HG03095 (cell line): ENCODE results near the gene HAGH.
A peak's percentile ranks its signal among the peaks of the same experiment; 100 is the strongest.

Experiments used
- ATAC-seq: cut with Tn5 transposase; IDR thresholded peaks from one replicate; pipeline ENCODE4 v1.9.1; 2021; ENCODE audit warnings: moderate library complexity; ENCODE audit not compliant: unreplicated experiment

HAGH gene

DNA sequence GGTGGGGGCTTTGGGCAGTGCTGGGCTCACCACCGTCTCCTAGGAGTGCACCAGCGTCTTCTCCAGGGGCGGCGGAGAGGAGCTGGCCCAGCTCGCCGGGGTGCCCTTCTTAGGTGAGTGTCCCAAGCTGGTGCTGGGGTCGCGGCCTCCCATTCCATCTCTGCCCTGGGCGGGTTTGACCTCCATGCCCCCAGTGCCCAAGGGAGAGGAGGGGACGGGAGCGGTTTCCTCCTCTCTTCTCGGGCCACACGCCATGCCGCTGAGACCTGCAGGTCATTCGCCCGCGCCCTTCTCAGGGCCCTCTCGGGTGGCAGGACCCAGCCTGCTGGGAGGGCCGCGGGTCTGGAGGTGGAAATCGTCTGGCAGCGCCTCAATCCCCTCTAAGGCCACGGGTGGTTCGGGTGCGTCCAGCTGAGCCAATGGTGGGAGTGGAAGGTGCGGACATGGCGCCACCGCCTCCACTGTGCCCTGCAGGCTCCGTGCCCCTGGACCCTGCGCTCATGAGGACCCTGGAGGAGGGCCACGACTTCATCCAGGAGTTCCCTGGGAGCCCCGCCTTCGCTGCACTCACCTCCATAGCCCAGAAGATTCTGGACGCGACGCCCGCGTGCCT is 38.4 kb downstream of the HAGH start:
- no peak for ATAC-seq

DNA sequence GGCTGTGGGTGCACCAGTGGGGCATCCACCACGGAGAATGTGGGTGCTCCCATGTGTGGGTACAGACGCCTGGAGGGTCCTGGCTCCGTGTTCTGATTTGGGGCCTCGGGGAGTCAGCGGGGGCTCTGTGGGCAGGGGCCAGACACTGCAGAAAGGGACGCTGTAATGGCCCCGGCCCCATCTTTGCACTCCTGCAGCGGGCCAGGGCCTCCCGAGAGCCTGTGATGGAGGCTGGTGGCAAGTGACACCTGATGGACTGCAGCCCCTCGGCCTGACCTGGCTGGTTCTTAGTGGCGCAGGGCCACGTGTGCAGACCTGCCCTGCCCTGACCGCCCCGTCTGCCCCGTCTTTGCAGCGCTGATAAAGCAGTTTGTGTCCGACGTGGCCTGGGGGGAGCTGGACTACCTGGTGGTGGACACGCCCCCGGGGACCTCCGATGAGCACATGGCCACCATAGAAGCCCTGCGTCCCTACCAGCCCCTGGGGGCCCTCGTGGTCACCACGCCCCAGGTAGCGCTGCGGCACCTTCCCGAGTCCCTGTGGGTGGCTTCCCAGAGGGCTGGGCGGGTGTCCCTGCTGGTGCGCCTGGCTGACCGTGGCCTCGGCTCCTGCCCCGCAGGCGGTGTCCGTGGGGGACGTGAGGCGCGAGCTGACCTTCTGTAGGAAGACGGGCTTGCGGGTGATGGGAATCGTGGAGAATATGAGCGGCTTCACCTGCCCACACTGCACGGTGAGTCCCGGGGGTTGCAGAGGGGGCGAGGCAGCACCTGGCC is 39.1 kb downstream of the HAGH start:
- no peak for ATAC-seq

DNA sequence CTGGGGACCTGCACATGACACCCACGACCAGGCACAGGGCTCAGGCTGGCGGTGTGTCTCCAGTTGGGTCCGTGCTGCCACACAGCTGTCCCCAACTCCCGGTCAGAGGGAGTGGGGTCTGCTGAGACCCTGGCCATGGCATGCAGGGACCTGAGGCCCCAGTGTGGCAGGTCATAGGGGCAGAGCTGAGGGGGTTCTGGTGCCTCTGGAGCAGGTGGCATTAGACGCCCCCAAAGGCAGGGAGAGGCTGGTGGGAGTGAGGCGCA is 39.6 kb downstream of the HAGH start:
- no peak for ATAC-seq

DNA sequence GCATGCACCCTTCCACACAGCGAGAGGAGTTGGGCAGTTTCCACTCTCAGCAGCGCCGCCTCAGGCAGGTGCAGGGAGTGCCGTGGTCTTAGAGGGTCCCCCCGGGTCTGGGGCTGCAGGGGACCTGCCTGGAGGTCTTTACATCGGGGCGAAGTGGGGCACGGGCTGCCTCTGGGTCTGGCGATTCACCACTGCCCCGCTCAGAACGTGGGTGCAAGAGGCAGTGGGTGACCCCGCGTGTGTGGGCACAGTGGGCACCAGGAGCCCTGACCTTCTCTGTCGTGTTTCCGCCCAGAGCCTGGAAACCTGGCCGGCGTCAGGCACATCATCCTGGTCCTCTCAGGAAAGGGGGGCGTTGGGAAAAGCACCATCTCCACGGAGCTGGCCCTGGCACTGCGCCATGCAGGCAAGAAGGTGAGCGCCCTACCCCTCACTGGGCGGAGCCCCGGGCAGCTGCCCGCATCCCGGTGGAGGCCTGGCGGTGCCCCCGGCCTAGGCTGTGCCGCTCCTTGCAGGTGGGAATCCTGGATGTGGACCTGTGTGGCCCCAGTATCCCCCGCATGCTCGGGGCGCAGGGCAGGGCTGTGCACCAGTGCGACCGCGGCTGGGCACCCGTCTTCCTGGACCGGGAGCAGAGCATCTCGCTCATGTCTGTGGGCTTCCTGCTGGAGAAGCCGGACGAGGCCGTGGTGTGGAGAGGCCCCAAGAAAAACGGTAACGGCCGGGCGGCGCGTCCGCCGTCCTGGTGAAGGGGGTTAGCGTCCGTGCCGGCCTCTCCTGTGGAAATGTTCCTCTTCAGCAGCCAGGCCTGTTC is 40.2 kb downstream of the HAGH start:
- ATAC-seq = no peak

DNA sequence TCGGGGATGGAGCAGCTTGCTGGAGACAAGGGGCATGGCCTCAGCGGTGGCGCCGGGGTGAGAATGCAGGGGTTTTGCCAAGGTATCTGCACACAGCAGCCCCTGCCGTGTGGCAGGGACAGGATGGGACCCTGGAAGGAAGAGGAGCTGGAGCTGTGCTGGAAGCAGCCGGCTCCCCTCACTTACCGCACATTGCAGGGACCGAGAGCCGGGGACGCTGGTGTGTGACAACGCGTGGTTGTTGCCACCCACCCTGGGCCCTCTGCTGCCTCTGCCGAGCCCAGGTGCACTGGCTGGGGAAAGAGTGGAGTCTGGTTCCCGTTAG is 40.8 kb downstream of the HAGH start:
- ATAC-seq = no peak

DNA sequence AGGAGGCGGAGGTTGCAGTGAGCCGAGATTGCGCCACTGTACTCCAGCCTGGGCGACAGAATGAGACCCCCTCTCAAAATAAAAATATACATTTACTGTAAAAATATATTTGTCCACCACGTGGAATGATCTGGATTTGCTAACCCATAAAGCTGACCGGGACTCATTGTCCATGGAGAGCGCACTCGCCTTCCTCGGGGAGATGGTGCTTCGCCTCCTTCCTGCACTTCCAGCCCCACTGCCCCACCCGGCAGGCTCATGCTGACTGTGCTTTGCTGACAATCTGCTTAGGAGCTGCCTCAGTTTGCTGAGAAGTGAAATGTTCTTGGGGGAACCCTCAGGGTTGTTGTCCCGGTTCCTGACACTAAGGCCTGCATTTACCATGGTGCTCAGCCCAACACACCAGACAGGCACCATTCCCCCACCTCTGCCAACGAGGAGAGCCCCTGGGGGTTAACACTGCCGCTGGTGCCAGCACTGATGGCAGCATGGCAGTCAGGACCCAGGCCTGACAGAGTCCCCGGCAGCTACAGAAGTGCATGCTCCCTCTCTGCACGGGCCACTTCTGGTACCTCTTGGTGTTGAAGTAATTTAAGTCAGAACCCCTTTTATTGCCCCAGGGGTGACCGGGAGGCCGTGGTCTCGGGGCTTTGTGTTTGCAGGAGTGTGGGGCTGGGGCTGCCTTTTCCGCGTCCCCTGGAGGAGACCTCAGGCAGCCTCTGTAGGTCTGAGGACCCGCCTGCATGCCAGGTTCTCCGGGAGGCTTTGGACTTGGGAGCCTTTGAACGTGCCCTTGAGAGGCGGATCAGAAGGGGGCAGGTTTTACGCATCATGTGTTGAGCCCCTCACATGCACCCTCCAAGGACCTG is 41.4 kb downstream of the HAGH start:
- ATAC-seq = no peak

DNA sequence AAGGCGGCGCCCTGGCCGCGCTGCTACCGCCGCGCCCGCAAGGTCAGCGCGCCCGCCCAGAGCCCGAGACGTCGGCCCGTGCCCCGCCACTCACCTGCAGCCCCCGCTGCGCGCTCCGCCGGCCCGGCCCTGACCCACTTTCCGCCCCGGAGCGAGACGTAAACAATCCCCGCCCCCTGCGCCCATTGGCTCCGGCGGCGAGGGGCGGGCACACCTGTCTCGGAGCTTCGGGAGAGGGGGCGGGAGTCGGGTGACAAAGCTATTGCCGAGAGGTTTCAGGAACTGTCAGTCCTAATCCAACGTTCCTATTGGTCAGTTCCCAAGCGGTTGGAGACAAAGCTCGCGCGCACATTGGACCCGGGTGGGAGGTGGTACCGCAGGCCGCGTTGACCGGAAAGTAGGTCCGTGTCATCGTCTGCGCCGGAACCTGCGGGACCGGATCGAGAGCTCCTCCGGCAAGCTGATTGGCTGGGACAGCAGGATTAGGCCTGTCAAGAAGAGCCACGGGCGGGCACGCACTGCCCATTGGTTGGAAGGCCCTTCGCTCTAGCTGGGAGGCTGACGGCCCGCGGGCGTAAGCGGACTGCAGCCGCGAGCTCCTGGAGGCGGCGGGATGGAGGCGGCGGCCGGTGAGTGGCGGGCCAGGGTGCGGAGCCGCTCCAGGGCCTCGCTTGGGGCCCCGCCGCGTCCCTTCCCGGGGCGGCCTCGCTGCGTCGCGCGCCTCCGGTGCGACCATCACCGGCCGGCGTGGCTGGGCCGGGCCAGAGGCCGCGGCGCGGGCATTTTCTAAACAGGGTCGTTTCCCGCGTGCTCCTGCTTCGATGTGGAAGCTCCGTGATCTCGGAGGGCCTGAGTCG is 44.0 kb downstream of the HAGH start, which contains the start of the genes NUBP2 and SPSB3:
NUBP2 (plus strand) TSS at position 553 of the 857 bp plus-strand sequence; CDS start at position 614, 61 bp downstream.
SPSB3 (minus strand) TSS at position 164 of the 857 bp plus-strand sequence. CDS start 1,088 bp downstream, outside the sequence.
- ATAC-seq = peak; percentile 73

DNA sequence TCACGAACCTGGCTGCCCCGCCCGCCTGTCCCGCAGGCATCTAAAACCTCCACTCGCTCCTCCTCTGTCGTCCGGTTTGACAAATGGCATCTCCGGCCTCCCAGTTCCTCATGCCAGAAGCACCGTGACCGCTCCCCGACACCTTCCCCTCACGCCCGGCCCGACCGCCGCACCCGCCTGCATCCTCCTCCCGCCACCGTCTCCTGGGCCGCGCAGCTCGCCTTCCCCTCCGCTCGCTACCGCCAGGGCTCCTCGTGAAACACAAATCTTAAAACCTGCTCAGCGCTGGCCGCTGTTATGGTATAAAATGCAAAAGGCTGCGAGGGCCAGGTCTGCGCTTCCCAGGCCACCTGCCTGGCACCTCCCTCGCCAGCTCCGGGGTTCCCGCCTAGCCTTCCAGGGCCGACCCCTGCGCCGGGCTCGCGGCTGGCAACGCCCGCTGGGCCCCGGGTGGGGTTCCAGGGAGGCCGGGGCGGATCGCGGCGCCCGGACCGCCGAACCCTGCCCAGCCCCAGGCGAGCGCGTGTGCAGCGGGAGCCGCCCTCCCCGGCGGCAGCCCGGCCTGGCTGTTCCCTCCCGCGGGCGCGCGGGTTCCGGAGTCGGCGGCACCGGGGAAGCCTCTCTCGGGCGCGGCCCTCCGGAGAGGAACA is 44.7 kb downstream of the HAGH start:
- no peak for ATAC-seq

DNA sequence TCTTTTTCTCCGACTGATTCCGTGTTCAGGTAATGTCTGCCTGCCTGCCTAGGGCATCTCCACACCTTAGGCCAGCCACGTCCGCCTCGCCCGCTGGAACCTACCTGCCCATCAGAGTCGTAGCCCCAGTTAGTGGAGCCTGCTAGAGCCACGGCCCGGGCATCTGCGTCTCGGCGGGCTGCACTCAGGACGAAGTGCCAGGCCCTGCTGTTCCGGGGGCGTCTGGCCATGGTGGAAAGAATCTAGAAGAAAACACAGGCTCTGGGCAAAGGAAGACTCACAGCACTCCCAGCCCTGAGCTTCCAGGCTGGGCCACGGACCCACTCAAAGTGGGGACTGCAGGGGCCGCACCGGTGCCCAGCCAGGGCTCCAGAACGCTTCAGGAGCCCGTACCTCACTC is 45.4 kb downstream of the HAGH start:
- ATAC-seq = no peak

DNA sequence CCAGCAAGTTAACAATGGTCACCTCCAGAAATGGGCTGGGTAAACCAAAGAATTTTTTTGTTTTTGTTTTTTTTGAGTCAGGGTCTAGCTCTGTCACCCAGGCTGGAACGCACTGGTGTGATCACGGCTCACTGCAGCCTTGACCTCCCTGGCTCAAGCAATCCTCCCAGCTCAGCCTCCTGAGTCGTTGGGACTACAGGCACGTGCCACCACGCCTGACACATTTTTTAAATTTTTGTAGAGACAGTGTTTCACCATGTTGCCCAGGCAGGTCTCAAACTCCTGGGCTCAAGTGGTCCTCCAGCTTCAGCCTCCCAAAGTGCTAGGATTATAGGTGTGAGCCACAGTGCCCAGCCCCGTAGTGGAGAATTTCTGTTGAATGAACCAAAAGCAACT is 46.0 kb downstream of the HAGH start:
- ATAC-seq = no peak

DNA sequence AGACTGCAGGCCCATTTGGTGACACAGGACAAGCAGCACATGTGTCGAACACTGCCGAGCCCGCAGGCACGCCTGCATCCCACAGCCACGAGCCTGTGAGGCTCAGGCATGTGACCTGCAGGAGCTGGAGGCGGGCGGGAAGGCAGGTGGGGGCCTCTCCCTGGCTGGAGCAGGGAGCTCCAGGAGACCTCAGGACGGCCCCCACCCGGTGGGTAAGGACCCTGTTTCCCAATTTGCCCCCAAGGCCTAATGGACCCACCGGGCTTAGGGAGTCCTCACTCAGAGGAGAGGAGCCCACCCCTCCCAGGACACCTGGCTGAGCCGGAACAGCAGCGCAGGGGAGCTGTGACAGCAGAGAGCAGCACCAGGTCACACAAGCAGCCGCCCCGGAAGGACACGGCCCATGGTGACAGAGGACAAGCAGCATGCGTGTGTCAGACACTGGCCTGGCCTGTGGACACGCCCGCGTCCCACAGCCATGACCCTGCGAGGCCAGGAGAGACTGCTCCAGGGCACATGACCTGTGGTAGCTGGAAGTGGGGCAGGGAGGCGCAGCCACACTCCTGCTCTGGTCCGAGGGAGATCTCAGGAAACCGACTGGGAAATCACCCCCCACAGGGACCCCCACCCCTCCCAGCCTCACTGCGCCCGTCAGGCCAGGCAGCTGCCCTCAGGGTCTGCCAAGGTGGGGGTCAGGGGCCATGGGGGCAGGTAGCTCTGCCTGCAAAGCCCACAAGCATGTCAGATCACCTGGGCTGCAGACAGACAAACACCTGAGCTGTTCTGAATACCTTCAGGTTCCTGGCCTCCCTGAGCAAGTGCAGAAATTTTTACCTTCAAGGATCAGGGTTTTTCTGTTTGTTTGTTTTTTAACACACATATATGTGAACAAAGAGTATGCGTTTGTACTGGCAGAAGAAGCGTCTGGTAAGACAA is 46.6 kb downstream of the HAGH start:
- no peak for ATAC-seq

DNA sequence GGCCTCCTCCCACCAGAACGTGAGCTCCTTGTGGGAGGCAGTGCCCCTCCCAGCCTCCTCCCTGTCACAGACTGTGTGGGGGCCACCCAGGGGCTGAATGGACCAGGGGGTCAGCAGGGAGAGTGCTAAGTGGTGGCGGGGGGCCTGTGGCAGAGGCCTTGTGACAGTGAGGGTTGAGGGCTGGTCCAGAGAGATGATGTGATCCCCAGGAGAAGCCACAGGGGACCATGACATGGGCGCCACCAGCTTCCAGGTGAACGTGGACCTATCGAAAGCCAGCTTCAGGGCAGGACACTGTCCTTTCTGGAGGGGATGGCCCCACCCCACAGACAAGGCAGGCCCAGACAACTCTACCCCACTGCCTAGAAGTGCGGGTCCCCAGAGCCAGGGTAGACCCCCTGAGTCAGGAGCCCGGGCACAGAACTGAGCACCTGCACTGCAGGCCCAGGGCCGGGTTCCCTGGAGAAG is 47.4 kb downstream of the HAGH start:
- ATAC-seq = no peak

DNA sequence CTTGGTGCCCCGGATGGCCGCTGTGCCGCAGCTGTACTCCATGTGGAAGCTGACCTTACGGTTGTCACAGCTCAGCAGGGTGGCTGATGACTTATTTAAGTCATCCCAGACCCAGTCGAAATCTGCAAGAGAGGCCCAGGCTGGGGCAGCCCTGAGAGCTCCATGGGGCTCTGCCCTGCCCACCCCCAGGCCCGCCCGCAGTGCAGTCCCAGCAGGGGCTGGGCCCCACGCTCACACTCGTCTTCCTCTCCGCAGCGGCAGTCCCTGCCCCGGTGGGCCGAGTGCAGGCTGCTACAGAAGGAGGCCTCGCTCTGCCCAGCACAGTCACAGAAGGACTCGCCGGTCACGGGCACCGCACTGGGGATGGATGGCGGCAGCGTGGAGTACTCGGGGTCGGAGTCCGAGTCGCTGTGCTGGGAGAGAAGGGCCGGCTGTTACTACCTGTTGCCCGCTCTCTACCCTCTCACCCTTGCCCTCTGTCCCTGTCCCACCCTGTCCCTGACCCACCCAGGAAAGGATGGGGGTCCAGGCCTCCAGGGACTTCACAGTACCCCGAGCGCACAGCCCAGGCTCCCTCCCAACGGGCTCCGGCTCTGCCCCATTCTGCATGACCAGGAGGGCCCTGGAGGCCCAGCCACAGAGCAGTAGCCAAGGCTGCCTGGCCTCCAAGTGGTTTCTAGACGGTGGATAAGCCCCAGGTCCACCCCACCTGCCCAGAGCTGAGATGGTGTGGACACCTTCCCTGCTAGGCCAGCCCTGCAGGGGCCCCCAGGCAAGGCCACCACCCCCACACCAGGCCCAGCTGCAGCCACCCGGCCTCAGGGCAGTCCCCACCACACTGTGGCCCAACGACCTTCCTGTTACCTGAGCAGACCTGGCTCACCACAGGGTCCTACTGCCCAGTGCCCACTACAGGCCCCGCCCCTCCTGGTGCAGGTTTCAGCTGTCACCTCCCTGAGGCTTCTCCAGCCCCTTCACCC is 48.1 kb downstream of the HAGH start:
- ATAC-seq = no peak

DNA sequence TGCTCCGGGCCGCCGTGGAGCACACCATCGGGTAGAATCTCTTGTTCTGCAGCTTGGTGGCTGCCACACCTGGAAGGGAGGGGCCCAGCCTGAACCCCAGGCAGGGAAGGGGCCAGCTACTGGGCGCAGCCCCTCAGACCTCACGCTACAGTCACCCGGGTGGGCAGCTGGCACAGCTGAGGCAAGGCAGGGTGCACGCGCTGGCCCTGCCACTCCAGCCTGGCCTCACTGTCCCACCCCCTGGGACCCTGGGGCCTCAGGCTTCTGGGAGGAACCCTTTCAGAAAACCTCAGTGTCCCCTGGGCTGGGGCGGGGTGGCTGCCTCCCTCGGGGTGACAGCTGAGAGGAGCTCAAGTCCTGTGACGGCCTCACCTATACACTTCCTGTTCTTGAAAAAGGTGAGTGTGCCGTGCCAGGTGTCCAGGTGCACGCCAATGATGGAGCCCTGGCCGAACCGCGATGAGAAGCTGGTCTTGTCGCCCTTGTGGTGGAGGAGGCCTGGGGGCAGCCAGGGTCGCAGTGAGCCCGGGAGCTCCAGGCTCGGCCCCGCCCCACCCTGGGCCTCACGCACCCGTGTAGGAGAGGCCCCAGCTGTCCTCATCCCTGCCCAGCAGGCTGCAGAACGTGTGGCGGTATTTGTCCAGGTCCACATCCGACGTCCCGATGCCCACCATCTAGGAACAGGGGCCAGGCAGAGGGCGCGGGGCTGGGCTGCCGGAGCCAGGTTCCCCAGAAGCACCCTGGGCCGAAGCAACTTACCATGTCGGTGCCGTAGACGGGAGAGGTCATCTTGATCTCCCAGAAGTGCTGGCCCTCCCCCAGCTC is 49.0 kb downstream of the HAGH start:
- ATAC-seq = no peak

DNA sequence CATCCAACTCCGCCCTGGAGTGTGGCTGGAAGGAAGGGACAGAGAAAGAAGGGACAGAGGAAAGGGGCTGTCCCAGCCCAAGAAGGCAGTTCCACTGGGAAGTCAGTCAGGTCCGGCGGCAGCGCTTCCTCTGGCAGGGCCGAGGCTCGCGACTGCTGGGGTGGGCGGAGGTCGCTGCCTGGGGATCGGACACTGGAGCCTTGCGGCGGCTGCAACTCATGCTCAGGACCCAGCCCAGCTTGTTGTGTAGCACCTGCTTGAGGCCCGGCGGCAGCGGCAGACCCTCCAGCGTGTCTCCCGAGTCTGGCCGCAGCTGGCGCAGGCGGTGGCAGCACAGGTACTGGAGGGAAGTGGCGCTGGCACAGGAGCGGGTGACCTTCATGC is 49.6 kb downstream of the HAGH start:
- no peak for ATAC-seq

DNA sequence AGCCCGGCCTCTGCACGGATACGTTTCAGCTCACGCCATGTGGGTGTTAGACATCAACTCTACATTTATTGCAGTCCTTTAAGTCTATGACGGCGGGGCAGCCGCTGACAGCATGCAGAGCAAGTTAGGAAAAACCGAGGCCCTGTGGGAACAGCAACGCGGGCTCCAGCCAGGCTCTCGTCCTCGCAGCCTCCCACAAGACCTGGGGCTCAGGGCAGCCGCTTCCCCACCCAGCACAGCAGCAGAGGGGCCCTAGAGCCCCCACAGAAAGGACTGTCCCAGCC is 50.0 kb downstream of the HAGH start:
- no peak for ATAC-seq
